ENCODE data around the gene MPG. TPM values are rescaled to one million over a fixed set of nuclear protein-coding genes. Genes with fewer than 3 reads are reported as not detected.

The MPG gene
- total RNA-seq, 1 experiment from 2014 or later = 60.0 TPM

DNA sequence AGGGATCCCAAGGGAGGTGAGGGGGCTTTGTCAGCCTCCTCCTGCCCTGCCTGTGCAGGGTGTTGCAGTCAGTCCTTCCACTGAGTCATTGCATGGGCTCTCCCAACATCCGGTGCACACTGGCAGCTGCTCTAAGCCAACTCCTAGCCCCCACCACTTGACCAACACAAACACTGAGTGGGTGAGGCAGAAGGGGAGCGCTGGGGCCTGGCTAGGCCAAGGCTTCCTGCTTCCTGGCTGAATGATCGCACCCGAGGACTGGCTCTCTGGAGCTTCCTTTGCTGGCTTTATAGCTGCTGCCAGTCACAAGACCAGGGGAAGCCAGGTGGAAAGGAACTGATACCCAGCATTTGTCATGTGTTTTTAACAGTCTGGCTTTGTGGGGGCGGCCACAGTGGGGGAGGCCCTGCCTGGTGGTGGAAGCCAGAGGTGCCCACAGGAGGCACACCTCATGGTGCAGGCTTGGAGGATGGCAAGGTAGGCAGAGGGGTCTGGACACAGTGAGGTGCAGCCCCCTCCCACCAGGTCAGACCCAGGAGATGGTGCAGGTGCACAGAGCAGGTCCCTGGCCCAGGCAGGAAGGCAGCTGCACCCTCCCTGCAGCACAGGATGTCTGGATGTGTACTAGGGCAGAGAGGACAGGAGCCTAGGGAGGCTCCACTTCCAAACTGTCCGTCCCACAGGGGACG lies 6.8 kb downstream of the MPG start (continued):
- TF ChIP-seq, protein P1, sequence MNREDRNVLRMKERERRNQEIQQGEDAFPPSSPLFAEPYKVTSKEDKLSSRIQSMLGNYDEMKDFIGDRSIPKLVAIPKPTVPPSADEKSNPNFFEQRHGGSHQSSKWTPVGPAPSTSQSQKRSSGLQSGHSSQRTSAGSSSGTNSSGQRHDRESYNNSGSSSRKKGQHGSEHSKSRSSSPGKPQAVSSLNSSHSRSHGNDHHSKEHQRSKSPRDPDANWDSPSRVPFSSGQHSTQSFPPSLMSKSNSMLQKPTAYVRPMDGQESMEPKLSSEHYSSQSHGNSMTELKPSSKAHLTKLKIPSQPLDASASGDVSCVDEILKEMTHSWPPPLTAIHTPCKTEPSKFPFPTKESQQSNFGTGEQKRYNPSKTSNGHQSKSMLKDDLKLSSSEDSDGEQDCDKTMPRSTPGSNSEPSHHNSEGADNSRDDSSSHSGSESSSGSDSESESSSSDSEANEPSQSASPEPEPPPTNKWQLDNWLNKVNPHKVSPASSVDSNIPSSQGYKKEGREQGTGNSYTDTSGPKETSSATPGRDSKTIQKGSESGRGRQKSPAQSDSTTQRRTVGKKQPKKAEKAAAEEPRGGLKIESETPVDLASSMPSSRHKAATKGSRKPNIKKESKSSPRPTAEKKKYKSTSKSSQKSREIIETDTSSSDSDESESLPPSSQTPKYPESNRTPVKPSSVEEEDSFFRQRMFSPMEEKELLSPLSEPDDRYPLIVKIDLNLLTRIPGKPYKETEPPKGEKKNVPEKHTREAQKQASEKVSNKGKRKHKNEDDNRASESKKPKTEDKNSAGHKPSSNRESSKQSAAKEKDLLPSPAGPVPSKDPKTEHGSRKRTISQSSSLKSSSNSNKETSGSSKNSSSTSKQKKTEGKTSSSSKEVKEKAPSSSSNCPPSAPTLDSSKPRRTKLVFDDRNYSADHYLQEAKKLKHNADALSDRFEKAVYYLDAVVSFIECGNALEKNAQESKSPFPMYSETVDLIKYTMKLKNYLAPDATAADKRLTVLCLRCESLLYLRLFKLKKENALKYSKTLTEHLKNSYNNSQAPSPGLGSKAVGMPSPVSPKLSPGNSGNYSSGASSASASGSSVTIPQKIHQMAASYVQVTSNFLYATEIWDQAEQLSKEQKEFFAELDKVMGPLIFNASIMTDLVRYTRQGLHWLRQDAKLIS (CRISPR knock-in tag; IDR thresholded peaks at IDR 0.05; ENCODE audit: borderline replicate concordance) = no peak
- TF ChIP-seq JAZF1 (CRISPR knock-in tag; IDR thresholded peaks at IDR 0.05) = no peak

DNA sequence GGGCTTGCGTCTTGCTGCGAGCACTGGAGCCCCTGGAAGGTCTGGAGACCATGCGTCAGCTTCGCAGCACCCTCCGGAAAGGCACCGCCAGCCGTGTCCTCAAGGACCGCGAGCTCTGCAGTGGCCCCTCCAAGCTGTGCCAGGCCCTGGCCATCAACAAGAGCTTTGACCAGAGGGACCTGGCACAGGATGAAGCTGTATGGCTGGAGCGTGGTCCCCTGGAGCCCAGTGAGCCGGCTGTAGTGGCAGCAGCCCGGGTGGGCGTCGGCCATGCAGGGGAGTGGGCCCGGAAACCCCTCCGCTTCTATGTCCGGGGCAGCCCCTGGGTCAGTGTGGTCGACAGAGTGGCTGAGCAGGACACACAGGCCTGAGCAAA lies 7.4 kb downstream of the MPG start:
- no peak for ATAC-seq
- no peaks in the 10 kb centered on the region for H3K9me3 Mint-ChIP-seq
- no peaks in the 10 kb centered on the region for H3K27me3 Mint-ChIP-seq (ENCODE audit: low read depth)
- no peak for DNase-seq (ENCODE audit: low spot score)
- H3K36me3 Mint-ChIP-seq = peaks cover 21% of the 10 kb centered on the region
- POLR2A ChIA-PET = interaction anchor here (1.3 kb wide), 1 partner anchor 14 kb away, joined by 3 read pairs; no protein-coding TSS in a partner anchor
- peaks cover 8% of the 10 kb centered on the region; the same call in 1 of the 2 replicates for H3K4me1 Mint-ChIP-seq
- TF ChIP-seq, protein P2, sequence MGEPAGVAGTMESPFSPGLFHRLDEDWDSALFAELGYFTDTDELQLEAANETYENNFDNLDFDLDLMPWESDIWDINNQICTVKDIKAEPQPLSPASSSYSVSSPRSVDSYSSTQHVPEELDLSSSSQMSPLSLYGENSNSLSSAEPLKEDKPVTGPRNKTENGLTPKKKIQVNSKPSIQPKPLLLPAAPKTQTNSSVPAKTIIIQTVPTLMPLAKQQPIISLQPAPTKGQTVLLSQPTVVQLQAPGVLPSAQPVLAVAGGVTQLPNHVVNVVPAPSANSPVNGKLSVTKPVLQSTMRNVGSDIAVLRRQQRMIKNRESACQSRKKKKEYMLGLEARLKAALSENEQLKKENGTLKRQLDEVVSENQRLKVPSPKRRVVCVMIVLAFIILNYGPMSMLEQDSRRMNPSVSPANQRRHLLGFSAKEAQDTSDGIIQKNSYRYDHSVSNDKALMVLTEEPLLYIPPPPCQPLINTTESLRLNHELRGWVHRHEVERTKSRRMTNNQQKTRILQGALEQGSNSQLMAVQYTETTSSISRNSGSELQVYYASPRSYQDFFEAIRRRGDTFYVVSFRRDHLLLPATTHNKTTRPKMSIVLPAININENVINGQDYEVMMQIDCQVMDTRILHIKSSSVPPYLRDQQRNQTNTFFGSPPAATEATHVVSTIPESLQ (CRISPR knock-in tag; IDR thresholded peaks at IDR 0.05) = no peak
- no peak for TF ChIP-seq JAZF1 (CRISPR knock-in tag; IDR thresholded peaks at IDR 0.05)
- TF ChIP-seq ZNF263 (CRISPR knock-in tag; IDR thresholded peaks at IDR 0.05; ENCODE audit: low read depth) = no peak
- TF ChIP-seq NFE2L1 (CRISPR knock-in tag; IDR thresholded peaks at IDR 0.05) = no peak
- TF ChIP-seq, protein P3, sequence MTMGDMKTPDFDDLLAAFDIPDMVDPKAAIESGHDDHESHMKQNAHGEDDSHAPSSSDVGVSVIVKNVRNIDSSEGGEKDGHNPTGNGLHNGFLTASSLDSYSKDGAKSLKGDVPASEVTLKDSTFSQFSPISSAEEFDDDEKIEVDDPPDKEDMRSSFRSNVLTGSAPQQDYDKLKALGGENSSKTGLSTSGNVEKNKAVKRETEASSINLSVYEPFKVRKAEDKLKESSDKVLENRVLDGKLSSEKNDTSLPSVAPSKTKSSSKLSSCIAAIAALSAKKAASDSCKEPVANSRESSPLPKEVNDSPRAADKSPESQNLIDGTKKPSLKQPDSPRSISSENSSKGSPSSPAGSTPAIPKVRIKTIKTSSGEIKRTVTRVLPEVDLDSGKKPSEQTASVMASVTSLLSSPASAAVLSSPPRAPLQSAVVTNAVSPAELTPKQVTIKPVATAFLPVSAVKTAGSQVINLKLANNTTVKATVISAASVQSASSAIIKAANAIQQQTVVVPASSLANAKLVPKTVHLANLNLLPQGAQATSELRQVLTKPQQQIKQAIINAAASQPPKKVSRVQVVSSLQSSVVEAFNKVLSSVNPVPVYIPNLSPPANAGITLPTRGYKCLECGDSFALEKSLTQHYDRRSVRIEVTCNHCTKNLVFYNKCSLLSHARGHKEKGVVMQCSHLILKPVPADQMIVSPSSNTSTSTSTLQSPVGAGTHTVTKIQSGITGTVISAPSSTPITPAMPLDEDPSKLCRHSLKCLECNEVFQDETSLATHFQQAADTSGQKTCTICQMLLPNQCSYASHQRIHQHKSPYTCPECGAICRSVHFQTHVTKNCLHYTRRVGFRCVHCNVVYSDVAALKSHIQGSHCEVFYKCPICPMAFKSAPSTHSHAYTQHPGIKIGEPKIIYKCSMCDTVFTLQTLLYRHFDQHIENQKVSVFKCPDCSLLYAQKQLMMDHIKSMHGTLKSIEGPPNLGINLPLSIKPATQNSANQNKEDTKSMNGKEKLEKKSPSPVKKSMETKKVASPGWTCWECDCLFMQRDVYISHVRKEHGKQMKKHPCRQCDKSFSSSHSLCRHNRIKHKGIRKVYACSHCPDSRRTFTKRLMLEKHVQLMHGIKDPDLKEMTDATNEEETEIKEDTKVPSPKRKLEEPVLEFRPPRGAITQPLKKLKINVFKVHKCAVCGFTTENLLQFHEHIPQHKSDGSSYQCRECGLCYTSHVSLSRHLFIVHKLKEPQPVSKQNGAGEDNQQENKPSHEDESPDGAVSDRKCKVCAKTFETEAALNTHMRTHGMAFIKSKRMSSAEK (CRISPR knock-in tag; IDR thresholded peaks at IDR 0.05; ENCODE audit: borderline replicate concordance) = no peak
- TF ChIP-seq, protein P4, sequence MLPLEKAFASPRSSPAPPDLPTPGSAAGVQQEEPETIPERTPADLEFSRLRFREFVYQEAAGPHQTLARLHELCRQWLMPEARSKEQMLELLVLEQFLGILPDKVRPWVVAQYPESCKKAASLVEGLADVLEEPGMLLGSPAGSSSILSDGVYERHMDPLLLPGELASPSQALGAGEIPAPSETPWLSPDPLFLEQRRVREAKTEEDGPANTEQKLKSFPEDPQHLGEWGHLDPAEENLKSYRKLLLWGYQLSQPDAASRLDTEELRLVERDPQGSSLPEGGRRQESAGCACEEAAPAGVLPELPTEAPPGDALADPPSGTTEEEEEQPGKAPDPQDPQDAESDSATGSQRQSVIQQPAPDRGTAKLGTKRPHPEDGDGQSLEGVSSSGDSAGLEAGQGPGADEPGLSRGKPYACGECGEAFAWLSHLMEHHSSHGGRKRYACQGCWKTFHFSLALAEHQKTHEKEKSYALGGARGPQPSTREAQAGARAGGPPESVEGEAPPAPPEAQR (CRISPR knock-in tag; IDR thresholded peaks at IDR 0.05) = no peak
- H3K27ac Mint-ChIP-seq = no peak overlapping the region; the same call in 1 of the 2 replicates
- CTCF ChIA-PET = interaction anchor here (0.6 to 8.2 kb wide), 5 partner anchors 10 to 97 kb away, joined by 5 to 63 read pairs (median 10); no protein-coding TSS in a partner anchor
- H3K4me3 Mint-ChIP-seq = no peak overlapping the region

DNA sequence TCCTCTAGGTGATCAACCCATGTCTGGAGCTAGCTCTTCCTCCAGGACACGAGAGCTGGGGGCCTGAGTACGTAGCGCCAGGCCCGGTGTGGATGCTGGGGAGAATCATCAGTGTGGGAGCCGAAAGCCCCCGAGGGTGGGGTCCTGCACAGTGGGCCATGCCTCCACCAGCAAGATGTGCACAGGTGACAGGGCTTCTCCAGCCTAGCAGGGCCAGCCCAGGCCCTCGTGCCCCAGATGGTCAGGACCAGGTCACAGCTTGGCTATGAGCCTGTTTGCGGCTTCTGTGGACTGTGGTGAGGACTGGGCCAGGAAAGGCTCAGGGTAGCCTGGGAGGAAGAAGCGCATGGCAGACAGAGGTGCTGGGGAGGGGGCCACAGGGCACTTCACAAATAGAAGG lies 7.8 kb downstream of the MPG start:
- DNase-seq (ENCODE audit: low spot score) (no peak), ATAC-seq (no peak)
- ChIA-PET POLR2A (interaction anchor here (1.3 kb wide), 1 partner anchor 15 kb away, joined by 3 read pairs; no protein-coding TSS in a partner anchor), CTCF (interaction anchor here (1.2 to 8.2 kb wide), 4 partner anchors 10 to 21 kb away, joined by 5 to 63 read pairs (median 22); no protein-coding TSS in a partner anchor)
- no peaks in the 10 kb centered on the region for H3K9me3 Mint-ChIP-seq
- H3K27ac Mint-ChIP-seq = no peak overlapping the region
- no peaks in the 10 kb centered on the region for H3K27me3 Mint-ChIP-seq (ENCODE audit: low read depth)
- H3K36me3 Mint-ChIP-seq = peaks cover 24% of the 10 kb centered on the region
- H3K4me1 Mint-ChIP-seq = peaks cover 8% of the 10 kb centered on the region; the same call in 1 of the 2 replicates
- H3K4me3 Mint-ChIP-seq = no peak overlapping the region
- no peak for TF ChIP-seq ESRRA (CRISPR knock-in tag; IDR thresholded peaks at IDR 0.05; ENCODE audit: borderline replicate concordance)
- TF ChIP-seq FOXP1 (CRISPR knock-in tag; IDR thresholded peaks at IDR 0.05; ENCODE audit: borderline replicate concordance) = no peak
- TF ChIP-seq OVOL2 (CRISPR knock-in tag; IDR thresholded peaks at IDR 0.05; ENCODE audit: borderline replicate concordance) = no peak
- TF ChIP-seq, protein P5, sequence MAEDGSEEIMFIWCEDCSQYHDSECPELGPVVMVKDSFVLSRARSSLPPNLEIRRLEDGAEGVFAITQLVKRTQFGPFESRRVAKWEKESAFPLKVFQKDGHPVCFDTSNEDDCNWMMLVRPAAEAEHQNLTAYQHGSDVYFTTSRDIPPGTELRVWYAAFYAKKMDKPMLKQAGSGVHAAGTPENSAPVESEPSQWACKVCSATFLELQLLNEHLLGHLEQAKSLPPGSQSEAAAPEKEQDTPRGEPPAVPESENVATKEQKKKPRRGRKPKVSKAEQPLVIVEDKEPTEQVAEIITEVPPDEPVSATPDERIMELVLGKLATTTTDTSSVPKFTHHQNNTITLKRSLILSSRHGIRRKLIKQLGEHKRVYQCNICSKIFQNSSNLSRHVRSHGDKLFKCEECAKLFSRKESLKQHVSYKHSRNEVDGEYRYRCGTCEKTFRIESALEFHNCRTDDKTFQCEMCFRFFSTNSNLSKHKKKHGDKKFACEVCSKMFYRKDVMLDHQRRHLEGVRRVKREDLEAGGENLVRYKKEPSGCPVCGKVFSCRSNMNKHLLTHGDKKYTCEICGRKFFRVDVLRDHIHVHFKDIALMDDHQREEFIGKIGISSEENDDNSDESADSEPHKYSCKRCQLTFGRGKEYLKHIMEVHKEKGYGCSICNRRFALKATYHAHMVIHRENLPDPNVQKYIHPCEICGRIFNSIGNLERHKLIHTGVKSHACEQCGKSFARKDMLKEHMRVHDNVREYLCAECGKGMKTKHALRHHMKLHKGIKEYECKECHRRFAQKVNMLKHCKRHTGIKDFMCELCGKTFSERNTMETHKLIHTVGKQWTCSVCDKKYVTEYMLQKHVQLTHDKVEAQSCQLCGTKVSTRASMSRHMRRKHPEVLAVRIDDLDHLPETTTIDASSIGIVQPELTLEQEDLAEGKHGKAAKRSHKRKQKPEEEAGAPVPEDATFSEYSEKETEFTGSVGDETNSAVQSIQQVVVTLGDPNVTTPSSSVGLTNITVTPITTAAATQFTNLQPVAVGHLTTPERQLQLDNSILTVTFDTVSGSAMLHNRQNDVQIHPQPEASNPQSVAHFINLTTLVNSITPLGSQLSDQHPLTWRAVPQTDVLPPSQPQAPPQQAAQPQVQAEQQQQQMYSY (CRISPR knock-in tag; IDR thresholded peaks at IDR 0.05) = no peak
- no peak for TF ChIP-seq ETV6 (CRISPR knock-in tag; IDR thresholded peaks at IDR 0.05)
- no peak for TF ChIP-seq NR2C2 (CRISPR knock-in tag; IDR thresholded peaks at IDR 0.05)
- no peak for TF ChIP-seq ZNF317 (CRISPR knock-in tag; IDR thresholded peaks at IDR 0.05; ENCODE audit: borderline replicate concordance, low read depth)

Measured in WTC11 (cell line).